Measurements from ENCODE around the gene GTF2H4.
A peak's percentile ranks its signal among the peaks of the same experiment; 100 is the strongest.
"Not testable (repeated sequence)": the region's sequence is repeated elsewhere in the genome, so short reads cannot be mapped to it uniquely, and the experiment has no call there.

Gene GTF2H4

DNA sequence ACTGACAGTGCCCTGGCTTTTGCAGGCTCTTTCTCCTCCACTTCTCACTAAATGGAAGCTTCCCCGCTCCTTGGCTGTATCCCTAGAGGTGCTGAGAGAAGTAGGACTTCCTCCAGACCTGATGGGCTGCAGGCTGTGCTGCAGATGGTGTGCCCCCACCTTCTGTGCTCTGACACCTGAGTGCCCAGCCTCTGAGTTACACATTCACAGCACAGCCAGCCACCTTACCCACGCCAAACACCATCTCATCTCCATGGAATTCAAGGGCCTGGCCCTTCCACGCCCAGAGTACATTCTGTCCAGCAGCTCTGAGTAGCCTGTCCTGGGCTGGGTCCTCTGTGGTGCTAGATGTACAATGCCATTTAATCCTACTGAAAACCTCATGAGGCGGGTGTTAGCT lies 18.6 kb downstream of the GTF2H4 start:
- no peak for DNase-seq

DNA sequence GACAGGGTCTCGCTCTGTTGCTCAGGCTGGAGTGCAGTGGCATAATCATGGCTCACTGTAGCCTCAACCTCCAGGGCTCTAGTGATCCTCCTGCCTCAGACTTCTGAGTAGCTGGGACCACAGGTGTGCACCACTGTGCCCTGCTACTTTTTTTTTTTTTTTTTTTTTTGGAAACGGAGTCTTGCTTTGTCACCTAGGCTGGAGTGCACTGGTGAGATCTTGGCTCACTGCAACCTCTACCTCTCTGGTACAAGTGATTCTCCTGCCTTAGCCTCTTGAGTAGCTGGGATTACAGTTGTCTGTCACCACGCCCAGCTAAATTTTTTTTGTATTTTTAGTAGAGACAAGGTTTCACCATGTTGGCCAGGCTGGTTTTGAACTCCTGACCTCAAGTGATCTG lies 19.1 kb downstream of the GTF2H4 start:
- DNase-seq = not testable (repeated sequence)

DNA sequence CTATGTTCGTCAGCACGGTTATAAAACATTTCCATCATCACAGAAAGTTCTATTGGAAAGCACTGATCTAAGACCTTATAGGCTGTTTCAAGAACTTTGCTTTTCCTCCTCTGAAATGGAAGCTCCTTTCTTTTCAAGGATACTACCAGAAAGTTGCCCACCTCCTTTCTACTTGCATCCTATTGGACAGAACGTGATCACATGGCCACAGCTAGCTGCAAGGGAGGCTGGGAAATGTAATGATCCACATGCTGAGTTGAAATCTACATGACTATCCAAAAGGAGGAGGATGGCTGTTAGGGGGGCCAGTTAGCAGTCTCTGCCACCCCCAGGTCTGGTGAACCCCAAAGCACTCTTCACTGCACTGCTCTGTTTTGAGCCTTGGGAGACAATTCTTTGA lies 20.7 kb downstream of the GTF2H4 start:
- no peak for DNase-seq

DNA sequence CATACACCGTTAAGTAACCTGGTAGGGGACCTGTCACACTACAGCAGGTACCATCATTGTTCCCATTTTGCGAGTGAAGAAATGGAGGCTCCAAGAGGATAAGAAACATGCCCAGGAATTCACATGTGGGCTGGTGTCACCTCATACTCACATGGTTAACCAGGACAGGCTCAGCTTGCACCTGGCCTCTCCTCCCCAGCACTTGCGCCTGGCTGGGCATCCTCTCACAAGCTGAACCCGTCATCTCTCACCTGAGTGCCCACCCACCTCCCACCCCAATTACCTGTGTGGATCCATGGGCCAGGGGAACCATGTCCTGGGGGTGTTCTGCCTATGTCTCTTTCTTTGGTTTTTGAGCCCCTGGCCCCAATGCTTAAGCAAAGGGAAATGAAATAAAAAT lies 22.5 kb downstream of the GTF2H4 start:
- no peak for DNase-seq

DNA sequence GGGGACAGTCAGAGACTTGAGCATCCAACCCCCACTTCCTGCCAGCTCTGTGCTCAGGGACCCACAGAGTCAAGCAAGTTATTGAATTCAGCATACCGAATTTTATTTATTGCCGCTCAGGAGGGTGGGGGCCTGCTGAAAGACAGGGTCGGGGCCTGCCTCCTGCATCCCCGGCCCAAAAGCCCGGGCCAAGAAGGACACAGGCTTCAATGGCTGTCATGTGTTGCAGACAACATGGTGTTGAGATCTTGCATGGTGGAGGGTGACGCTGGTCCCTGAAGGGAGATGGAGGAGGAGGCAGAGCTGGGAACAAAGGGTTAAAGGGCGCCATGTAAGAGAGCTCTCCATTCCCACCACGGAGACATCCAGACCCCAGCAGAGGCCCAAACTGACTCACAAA lies 23.3 kb downstream of the GTF2H4 start:
- no peak for DNase-seq

DNA sequence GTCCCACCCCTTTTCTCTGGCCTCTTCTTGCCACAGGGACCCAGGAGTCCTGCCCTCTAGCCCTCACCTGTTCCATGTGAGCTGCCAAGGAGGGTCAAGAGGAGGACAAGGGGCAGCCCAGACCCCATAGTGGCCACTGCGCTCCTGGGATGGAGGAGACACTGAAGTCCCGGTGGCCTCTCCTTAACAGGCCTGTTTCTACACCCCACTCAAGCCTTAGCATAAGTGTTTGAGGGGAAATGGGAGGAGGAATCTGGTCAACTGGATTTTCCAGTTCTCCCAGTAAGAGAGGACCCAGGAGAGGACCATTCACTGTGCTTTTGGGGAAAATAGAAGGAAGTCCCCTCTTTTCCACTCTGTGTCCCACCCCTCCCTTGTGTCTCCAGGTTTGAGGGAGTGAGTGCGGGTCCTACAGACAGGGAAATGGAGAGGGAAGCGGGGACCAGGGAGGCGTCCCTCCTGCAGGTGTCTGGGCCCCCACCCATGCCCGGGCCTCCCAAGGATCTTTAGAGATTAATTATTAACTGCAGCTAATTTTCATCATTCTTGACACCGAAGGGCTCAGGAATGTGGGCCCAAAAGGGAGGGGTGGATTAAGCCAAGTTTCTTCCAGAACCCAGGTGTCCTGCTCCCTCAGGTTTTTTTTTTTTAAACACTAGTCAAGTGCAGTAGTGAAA lies 24.1 kb downstream of the GTF2H4 start, which contains the start of gene SFTA2:
Gene SFTA2, minus strand, starts transcription at position 202 of the 677 bp plus-strand sequence. Its CDS starts 74 bp downstream, at position 128.
- no peak for DNase-seq

DNA sequence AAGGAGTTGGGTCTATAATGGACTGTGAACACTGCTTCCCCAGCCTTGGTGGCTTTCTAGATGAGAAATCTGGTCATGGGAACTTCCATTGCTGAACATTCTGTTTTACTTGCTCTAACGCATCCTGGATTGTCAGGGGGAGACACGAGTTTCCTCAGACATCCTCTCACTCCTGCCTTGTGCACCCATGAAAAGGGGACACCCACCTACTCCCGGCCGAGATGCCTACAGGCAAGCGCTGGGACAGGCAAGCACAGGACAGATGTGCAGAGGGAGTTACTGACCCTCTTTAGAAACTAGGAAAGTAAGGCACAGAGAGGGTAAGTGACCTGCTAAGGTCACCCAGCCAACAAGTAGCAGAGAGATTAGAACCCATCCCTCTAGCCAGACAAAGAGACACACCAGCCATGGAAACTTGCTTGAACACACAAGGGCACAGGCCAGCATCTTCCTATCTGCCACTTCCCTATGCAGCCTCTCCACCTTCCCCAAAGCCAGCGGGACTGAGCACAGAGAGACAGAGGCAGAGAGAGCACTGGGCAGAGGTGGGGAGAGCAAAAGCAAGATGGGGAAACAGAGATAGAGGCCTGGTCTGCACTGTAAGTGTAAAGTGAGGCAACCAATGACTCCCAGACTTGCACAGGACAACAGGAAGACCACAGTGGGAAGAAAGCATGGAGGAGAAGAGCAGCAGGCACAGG lies 24.8 kb downstream of the GTF2H4 start:
- no peak for DNase-seq

DNA sequence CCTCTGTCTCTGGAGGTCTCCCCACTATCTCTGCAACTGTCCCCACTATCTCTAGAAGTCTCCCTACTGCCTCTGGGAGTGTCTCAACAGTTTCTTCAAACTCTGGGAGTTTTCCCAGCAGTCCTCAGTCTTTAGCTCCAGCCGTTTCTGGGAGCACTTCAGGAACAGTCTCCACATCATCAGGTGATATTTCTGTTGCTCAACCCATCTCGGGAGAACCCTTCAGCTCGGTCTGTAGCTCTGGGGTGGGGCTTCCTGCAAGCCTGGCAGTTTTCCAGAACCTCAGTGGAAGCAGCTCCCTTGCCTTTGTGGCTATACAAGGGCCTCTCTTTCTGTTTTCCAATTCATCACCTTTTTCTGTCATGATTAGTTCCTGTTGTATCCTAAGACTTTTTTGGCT lies 27.0 kb downstream of the GTF2H4 start:
- no peak for DNase-seq

DNA sequence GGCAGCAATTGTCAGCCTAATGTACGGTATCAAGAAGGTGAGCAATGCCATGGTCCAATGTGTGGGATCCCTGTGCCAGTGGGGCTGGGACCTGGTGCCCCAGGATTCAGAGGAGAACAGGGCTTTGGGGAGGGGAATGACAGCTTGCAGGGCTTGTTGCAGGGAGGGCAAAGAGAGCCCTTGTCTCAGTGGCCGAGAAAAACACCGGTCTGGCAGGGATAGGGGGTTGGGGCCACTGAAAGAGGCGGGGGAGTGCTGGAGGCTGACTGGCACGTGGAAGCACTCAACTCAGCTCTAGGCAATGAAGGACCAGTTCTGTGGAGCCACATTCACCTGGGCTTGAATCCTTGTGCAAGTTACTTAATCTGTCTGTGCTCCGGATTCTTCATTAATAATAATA lies 29.3 kb downstream of the GTF2H4 start:
- no peak for DNase-seq

DNA sequence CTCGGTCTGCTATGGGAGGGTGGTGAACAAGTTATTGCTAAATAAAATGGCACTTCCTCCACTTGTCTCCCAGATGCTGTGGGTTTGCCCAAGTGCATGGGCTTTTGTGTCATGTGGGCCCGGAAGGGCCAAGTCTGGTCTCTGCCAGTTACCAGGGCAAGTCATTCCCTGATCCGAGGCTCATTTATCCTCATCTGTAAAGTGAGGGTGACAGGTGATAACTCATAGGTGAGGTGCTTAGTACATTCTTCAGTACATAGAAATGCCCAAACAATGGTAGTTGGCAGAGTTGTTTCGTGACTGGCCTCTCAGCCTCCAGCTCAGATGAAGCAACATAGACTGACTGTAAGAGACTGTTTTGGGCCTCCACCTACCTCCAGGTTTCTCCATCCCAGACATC lies 30.7 kb downstream of the GTF2H4 start:
- DNase-seq = no peak

DNA sequence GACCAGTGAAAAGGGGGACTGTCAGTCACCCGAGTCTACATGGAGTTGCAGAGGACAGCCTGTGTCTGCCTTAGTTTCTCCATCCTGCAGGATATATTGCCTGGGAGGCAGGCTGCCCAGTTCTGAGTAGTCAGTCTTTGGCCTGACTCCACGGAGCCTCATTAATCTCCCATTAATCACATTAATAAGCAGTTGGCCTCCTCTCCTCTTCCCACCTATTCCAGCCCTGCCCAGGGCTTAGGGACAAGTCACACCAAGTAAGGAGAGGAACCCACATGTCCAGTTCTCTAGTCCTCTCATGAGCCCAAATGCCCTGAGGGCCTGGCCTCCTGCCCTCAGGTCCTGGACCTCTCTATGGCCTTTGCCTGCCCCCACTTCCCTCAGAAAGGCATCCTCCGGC lies 31.5 kb downstream of the GTF2H4 start:
- peak; percentile 16 for DNase-seq

DNA sequence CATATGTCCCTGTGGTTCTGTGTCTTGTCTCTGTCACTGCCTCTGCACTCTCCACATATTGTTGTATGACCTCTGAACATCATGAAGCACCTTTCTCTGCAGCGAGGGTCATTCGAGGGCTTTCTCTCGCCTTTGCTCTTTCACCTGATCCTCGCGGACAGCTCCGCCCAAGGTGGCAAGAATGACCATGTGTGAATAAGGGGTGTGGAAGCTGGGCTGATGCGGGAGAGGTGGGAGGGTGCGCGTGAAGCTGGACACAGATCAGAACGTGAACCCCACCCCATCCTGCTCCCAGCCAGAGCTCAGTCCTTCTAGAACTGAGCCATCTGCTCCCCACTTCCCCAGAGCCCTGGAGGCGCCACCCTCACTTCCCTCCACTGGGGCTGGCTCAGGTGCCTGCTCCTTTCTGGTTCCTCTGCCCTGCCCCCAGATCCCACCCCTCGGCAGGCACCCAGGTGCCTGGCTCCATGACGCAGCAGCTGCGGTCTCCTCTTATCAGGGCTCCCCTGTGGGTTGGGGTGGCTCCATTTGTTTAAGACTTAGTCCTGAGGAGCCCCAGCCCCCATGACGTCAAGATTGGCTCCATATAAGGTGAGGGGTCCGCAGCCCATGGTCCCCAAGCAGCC lies 32.5 kb downstream of the GTF2H4 start, which contains the start of gene MUCL3:
Gene MUCL3, plus strand, starts transcription at position 613 of the 626 bp plus-strand sequence. CDS start 27 bp downstream, outside the sequence.
- no peak for DNase-seq

DNA sequence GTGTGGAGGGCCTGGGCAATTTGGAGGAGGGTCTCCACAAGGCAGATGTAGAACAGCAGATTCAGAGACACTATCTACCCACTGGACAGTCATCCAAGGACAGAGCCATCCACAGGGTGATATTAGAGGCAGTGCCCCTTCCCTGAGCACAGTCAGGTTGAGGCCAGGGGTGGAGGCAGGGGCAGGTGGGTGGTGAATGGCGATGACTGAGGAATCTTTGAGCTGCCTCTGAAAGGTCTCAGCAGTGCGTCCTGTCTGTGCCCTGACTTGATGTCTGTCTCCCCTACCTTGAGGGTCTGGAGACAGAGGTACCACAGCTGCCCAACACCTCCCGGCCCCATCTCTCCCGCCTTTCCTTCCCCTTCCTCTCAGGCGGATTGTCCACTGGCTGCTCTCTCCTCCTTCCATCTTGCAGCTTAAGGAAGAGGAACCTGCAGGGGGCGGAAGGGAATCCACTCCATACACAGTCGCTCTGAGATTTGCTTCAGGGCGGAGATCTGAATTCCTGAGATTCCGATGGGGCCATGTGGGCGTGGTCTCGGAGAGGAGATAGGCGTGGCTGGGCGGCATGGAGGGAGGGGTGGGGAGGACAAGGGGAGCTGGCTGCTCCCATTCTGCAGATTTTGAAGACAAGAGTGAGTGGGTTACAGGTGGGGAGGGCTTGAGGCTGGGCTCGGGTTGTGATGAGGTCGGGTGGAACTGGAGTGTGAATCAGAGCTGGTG lies 34.5 kb downstream of the GTF2H4 start:
- DNase-seq = no peak

DNA sequence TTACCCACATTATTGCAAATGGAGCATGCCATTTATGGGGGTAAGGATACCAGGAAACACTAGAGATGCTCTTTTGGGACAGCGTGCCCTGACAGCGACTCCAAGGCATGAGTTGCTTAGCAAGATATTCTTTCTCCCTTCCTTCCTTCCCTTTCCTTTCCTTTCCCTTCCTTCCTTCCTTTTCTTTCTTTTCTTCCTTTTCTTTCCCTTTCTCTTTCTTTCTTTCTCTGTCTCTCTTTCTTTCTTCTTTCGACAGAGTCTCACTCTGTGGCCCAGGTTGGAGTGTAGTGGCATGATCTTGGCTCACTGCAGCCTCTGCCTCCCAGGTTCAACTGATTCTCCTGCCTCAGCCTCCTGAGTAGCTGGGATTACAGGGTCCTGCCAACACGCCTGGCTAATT lies 36.0 kb downstream of the GTF2H4 start:
- no peak for DNase-seq

DNA sequence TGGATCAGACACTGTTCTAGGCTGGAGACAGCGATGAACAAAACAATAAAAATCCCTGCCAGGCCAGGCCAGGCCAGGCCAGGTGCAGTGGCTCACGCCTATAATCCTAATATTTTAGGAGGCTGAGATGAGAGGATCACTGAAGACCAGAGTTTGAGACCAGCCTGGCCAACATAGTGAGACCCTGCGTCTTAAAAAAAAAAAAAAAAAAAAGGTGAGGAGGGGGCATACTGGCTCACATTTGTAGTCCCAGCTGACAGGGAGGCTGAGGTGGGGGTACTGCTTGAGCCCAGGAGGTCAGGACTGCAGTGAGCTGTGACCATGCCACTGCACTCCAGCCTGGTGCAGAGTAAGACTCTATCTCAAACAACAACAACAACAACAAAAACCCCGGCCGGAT lies 37.3 kb downstream of the GTF2H4 start:
- no peak for DNase-seq

DNA sequence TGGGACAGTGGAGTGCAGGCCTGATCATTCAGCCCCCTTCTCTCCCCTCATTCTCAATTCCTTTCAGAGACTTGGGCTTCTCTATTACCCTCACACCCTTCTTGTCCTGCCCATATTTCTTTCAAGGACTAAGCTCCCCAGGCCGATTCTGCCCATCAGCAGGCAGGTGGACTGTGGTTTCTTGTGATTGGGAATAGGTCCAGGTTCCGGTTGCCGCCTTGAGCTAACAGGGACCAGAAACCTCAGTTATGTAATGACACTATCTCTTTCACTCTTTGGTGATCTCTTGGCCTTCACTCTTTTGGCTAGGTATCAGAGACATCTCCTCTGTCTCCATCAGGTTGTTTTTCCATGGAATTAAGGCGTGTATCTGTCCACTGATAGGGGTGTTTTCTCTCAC lies 39.2 kb downstream of the GTF2H4 start:
- DNase-seq = no peak

DNA sequence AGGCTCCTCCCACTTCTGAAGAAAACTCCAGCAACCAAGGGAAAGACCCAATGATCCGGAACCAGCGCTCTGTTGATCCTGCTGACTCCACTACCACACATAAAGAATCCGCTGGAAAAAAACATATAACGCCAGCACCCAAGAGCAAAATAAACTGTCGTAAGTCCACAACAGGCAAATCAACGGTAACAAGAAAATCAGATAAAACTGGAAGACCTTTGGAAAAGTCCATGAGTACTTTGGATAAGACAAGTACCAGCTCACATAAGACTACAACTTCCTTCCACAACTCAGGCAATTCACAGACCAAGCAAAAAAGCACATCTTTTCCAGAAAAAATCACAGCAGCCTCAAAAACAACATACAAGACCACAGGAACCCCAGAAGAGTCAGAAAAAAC lies 40.8 kb downstream of the GTF2H4 start:
- no peak for DNase-seq

DNA sequence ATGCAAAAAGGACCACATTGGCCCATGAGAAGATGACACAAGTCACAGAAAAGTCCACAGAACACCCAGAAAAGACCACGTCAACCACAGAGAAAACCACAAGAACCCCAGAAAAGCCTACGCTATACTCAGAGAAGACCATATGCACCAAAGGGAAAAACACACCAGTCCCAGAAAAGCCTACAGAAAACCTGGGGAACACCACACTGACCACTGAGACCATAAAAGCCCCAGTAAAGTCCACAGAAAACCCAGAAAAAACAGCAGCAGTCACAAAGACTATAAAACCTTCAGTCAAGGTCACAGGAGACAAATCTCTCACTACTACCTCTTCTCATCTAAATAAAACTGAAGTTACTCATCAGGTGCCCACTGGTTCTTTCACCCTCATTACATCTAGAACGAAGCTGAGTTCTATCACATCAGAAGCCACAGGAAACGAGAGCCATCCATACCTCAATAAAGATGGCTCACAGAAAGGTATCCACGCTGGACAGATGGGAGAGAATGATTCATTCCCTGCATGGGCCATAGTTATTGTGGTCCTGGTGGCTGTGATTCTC lies 44.0 kb downstream of the GTF2H4 start:
- DNase-seq = no peak

DNA sequence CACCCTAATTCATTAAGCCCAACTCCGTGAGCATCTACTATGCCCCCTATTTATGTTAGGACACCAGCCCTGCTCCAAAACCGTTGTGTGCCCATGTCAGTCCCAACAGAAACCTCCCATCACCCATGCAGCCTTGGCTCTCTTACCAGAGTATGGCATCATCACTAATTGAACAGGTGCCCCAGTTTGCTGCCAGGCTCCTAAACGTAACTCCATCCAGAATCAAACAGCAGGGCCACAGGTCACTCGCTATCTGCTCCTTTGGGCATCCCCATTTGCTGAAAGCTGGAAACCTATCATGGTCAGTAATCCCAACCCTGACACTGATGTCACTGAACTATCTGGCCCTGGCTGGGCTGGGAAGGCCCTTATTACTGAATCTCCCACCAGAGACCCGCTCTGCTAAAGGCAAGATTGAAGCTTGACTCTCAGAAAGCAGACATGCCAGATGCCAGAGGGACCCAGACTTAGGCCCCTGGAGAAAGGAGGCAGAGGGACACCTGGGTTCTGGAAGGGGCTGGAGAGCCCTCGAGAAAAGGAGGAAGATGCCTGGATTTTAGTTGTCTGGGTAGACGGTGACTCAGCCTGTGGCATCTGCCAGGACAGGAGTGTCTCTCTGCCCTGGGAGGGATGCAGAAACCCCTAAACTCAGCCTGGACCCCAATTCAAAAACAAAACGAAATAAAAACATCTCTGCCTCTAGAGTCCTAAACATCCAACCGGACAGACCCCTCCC lies 46.8 kb downstream of the GTF2H4 start:
- no peak for DNase-seq

DNA sequence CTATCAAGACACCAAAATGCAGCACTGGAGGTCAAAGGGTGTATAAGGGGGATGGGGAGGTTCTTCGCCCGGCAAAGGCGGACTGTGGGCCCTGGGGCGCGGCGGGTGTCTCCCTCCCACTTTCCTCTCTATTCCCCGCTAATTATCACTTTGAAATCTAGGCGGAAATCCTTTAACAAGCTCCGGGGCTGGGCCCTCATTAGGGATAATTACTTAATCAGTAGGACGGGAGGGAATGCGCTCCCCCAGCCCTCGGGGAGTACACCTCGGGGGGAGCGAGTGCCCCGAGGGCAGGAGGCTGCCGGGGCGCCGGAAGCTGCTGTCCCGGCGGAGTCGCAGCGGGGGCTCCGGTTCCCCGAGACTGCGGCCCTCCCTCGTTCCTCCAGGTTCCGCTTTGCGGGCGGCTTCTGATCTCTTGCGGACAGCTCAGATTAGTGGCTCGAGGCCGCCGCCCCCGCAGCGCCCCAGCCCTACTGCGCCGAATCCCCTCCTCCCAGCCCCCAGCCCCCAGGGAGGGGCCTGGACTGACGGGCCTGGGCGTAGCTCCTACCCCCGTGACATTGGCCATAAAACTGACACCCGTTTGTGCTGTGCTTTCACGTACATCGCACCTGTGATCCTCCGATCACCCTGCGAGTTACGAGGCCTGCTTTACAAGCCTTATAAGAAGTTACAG lies 47.5 kb downstream of the GTF2H4 start:
- DNase-seq = no peak

DNA sequence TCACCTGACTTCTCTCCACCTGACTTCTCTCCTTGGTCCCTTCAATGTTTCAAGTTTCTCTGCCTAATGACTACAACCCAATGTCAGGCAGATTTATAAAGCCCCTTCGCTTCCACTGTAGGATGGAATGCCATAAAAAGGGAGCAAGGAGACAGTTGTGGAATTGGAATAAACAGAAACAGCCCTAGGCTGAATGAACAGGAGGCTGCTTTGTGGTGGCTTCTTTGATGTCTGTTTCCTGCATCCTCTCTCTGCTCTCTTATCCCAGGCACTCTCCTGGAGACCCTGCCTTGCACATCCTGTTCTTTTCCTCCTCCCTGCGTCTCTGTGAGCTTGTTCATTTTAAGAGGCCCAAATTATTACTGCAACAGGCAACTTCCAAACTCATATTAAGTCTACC lies 49.7 kb downstream of the GTF2H4 start:
- no peak for DNase-seq

Data from NCI-H446 treated with DMSO at 0.1 percent for 48 hours (cell line).